Neural cell (in vitro differentiated cells): ENCODE measurements around the gene SPARC.

ENCODE experiments used
- CTCF ChIP-seq: fragments of 450-650 bp; IDR thresholded peaks from 2 replicates; pipeline ENCODE4 v1.5.1; 2014; ENCODE audit warnings: antibody characterized with exemption, mild to moderate bottlenecking, moderate library complexity; ENCODE audit not compliant: poor library complexity, severe bottlenecking
- EP300 ChIP-seq: fragments of 450-650 bp; conservative IDR thresholded peaks from 2 replicates; pipeline ENCODE4 v1.6.1; 2014; ENCODE audit warnings: antibody characterized with exemption, mild to moderate bottlenecking, moderate library complexity; ENCODE audit not compliant: poor library complexity, severe bottlenecking
- EZH2 ChIP-seq: fragments of 200-600, 300-800 bp; shearing (Covaris generic), sonication (generic); IDR thresholded peaks from 2 replicates; pipeline ENCODE4 v1.6.1; 2014; ENCODE audit warnings: antibody characterized with exemption, low read length, borderline replicate concordance, mild to moderate bottlenecking; ENCODE audit not compliant: insufficient read depth, poor library complexity, severe bottlenecking
- MXI1 ChIP-seq: fragments of 450-650 bp; conservative IDR thresholded peaks from 2 replicates; pipeline ENCODE4 v1.6.1; 2014; ENCODE audit warnings: antibody characterized with exemption, mild to moderate bottlenecking; ENCODE audit not compliant: poor library complexity, severe bottlenecking
- POLR2AphosphoS5 ChIP-seq: IDR thresholded peaks from 2 replicates; pipeline ENCODE4 v1.6.1; 2012
- SMC3 ChIP-seq: fragments of 450-650 bp; conservative IDR thresholded peaks from 2 replicates; pipeline ENCODE4 v1.6.1; 2014; ENCODE audit warnings: antibody characterized with exemption, mild to moderate bottlenecking, moderate library complexity; ENCODE audit not compliant: poor library complexity
- TAF1 ChIP-seq: IDR thresholded peaks from 2 replicates; pipeline ENCODE4 v1.6.1; 2012; ENCODE audit warnings: low read depth
- TF ChIP-seq, protein P1 (sequence below): IDR thresholded peaks from 2 replicates; pipeline ENCODE4 v1.6.1; 2012; ENCODE audit warnings: borderline replicate concordance

- no peak for TF ChIP-seq CTCF
- no peak for TF ChIP-seq EP300
- TF ChIP-seq POLR2AphosphoS5 = no peak
- TF ChIP-seq SMC3 = no peak
- TF ChIP-seq TAF1 = no peak
- TF ChIP-seq, protein P1, sequence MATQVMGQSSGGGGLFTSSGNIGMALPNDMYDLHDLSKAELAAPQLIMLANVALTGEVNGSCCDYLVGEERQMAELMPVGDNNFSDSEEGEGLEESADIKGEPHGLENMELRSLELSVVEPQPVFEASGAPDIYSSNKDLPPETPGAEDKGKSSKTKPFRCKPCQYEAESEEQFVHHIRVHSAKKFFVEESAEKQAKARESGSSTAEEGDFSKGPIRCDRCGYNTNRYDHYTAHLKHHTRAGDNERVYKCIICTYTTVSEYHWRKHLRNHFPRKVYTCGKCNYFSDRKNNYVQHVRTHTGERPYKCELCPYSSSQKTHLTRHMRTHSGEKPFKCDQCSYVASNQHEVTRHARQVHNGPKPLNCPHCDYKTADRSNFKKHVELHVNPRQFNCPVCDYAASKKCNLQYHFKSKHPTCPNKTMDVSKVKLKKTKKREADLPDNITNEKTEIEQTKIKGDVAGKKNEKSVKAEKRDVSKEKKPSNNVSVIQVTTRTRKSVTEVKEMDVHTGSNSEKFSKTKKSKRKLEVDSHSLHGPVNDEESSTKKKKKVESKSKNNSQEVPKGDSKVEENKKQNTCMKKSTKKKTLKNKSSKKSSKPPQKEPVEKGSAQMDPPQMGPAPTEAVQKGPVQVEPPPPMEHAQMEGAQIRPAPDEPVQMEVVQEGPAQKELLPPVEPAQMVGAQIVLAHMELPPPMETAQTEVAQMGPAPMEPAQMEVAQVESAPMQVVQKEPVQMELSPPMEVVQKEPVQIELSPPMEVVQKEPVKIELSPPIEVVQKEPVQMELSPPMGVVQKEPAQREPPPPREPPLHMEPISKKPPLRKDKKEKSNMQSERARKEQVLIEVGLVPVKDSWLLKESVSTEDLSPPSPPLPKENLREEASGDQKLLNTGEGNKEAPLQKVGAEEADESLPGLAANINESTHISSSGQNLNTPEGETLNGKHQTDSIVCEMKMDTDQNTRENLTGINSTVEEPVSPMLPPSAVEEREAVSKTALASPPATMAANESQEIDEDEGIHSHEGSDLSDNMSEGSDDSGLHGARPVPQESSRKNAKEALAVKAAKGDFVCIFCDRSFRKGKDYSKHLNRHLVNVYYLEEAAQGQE = no peak
- no peak for TF ChIP-seq MXI1
- TF ChIP-seq EZH2 = no peak
Measured at GRCh38 chr5:151660616-151661495, 25.9 kb downstream of the SPARC start.
